ENCODE data around the gene CC2D2A. TPM values are rescaled to one million over a fixed set of nuclear protein-coding genes. Genes with fewer than 3 reads are reported as not detected.

The CC2D2A gene
- total RNA-seq, 2 donors from 2014 or later, result 3.6 to 4.9 TPM

GRCh38 chr4:15536552-15537499 is 67.1 kb downstream of the CC2D2A start:
- Histone ChIP-seq H3K27me3 (no peaks in the 10 kb centered on the region), H3K4me1 (no peaks in the 10 kb centered on the region), H3K36me3 (replicated peaks in 1 of 2; ENCODE audit: insufficient read depth in 1 of 2, low read depth in 2 of 2) (no peaks in the 10 kb centered on the region), H3K27ac (no peak overlapping the region), H3K9me3 (peaks cover 0 to 3% (median 0%) of the 10 kb centered on the region in 3 donors), H3K4me3 (no peak overlapping the region)
- WGBS, 2 donors, result 82 to 83% methylated on average over 7 of the region's 7 CpGs
- TF ChIP-seq CTCF (IDR thresholded peaks at IDR 0.05) (no peak), POLR2A (IDR thresholded peaks at IDR 0.05) (no peak)
- intact Hi-C loops (cut with DNase I), result no loop called here
- DNase-seq (no peak), ATAC-seq (no peak)

- H3K4me1 ChIP-seq, result peaks cover 35% of the 10 kb centered on the region
- WGBS, 2 donors, result 91 to 92% methylated on average over 5 of the region's 5 CpGs
- H3K27ac ChIP-seq, result no peak overlapping the region
- no peak overlapping the region for H3K4me3 ChIP-seq
- H3K36me3 ChIP-seq (replicated peaks in 1 of 2; ENCODE audit: insufficient read depth in 1 of 2, low read depth in 2 of 2), result no peaks in the 10 kb centered on the region
- DNase-seq (no peak), ATAC-seq (no peak)
- intact Hi-C loops (cut with DNase I), result no loop called here
- peaks cover 0 to 3% (median 0%) of the 10 kb centered on the region in 3 donors for H3K9me3 ChIP-seq
- TF ChIP-seq CTCF (IDR thresholded peaks at IDR 0.05) (no peak), POLR2A (IDR thresholded peaks at IDR 0.05) (no peak)
- H3K27me3 ChIP-seq, result no peaks in the 10 kb centered on the region
Measured at GRCh38 chr4:15541941-15542340, 72.3 kb downstream of the CC2D2A start.

DNA sequence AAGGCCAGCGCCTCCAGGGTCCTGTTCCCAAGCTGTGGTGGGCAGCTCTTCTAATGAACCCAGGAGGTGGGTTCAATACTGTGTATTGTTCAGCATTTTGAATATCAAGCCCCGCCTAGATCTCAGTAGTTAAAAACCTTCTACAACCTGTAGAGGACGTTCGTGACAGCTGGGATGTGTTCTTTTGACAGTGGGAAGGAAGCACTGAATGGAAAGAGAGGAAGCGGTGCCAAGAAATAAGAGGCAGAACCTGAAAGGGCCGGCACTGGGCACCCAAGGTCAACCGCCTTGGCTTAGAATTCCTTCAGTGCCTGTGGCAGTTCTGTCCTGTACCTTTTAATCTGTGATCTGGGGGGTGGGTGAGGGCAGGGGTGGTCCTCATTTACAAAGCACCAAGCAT is 73.1 kb downstream of the CC2D2A start:
- H3K27me3 ChIP-seq, result no peaks in the 10 kb centered on the region
- DNase-seq (peak; percentile 59 to 73 (median 66)), ATAC-seq (peak; percentile 75)
- peaks cover 0 to 3% (median 0%) of the 10 kb centered on the region in 3 donors for H3K9me3 ChIP-seq
- intact Hi-C loops (cut with DNase I), result no loop called here
- WGBS, 2 donors, result 26 to 36% methylated on average over 6 to 7 of the region's 7 CpGs
- TF ChIP-seq CTCF (IDR thresholded peaks at IDR 0.05) (peak in 2 of 7 experiments; percentile 7 to 13), POLR2A (IDR thresholded peaks at IDR 0.05) (no peak)
- H3K36me3 ChIP-seq (replicated peaks in 1 of 2; ENCODE audit: insufficient read depth in 1 of 2, low read depth in 2 of 2), result no peaks in the 10 kb centered on the region
- H3K27ac ChIP-seq, result no peak overlapping the region
- H3K4me1 ChIP-seq, result peaks cover 39% of the 10 kb centered on the region
- no peak overlapping the region for H3K4me3 ChIP-seq

DNA sequence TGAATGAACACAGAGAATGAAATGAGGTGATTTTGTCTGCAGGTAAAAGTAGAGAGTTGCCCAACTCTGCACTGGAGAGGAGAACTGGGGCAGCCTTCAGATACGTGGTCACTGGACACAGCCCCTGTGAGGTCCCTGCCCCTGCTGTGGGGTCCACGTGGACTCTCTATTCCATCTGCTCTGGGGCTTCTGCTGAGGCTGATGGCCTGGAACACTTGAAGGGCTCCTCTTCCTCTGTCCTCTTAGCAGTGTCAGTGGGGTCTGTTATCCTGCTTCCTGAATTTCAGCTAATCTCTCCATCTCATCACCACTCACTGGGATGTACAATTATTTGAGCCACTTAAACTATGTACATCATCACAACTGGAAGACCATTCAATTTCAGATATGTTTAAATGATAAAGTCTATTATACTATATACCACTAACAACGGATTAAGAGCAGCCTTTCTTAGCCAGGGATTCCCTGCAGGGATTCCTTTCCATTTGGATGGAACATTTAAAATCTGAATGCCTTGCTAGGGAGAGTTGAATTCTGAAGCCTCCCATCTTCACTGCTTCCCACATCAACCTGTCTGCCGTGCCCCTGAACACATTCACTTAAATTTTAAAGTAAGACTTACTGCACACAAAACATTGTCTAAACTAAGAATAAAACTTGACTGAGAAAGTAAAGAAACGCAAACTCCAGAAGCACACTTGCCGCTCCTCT is 74.0 kb downstream of the CC2D2A start:
- Histone ChIP-seq H3K4me3 (no peak overlapping the region), H3K27me3 (no peaks in the 10 kb centered on the region), H3K27ac (no peak overlapping the region), H3K4me1 (peaks cover 39% of the 10 kb centered on the region), H3K36me3 (replicated peaks in 1 of 2; ENCODE audit: insufficient read depth in 1 of 2, low read depth in 2 of 2) (no peaks in the 10 kb centered on the region), H3K9me3 (peaks cover 0 to 3% (median 0%) of the 10 kb centered on the region in 3 donors)
- 83 to 89% methylated on average over 6 of the region's 6 CpGs for WGBS, 2 donors
- no peak for ATAC-seq
- TF ChIP-seq POLR2A (IDR thresholded peaks at IDR 0.05) (no peak), CTCF (IDR thresholded peaks at IDR 0.05) (no peak)
- intact Hi-C loops (cut with DNase I), result no loop called here
- no peak for DNase-seq
